SJSA1 (cell line): ENCODE data around the gene C9orf153. TPM values are rescaled to one million over a fixed set of nuclear protein-coding genes. Genes with fewer than 3 reads are reported as not detected.
A peak's percentile ranks its signal among the peaks of the same experiment; 100 is the strongest.

Experiments used
- DNase-seq, 2 experiments: peaks; one replicate each; pipeline ENCODE4 v3.0.0-alpha.2; 2015 to 2020; ENCODE audit warnings: low spot score in 2 of 2, low read depth in 1 of 2
- H3K27ac ChIP-seq: fragments of 250-450 bp; sonication (Bioruptor Pico); 2 replicates; pipeline ENCODE4 v1.5.1; 2020; ENCODE audit warnings: mild to moderate bottlenecking, moderate library complexity
- H3K27me3 ChIP-seq: fragments of 250-450 bp; sonication (Bioruptor Pico); replicated peaks from 2 replicates; pipeline ENCODE4 v1.5.1; 2020; ENCODE audit warnings: mild to moderate bottlenecking, moderate library complexity
- H3K36me3 ChIP-seq: fragments of 250-450 bp; sonication (Bioruptor Pico); 2 replicates; pipeline ENCODE4 v1.5.1; 2020; ENCODE audit warnings: mild to moderate bottlenecking
- H3K4me1 ChIP-seq: fragments of 250-450 bp; sonication (Bioruptor Pico); replicated peaks from 2 replicates; pipeline ENCODE4 v1.6.1; 2021; ENCODE audit warnings: mild to moderate bottlenecking
- H3K4me3 ChIP-seq: fragments of 250-450 bp; sonication (Bioruptor Pico); 2 replicates; pipeline ENCODE4 v1.5.1; 2020; ENCODE audit warnings: mild to moderate bottlenecking
- H3K9me3 ChIP-seq: fragments of 250-450 bp; sonication (Bioruptor Pico); replicated peaks from 2 replicates; pipeline ENCODE4 v1.5.1; 2020; ENCODE audit warnings: mild to moderate bottlenecking
- total RNA-seq: library from RNA; depleted of rRNA; stranded (reverse); fragments of >200 nt; shearing (Covaris generic); gene quantifications from 2 replicates; pipeline ENCODE4 v1.2.3, GENCODE V29; 2014

Gene C9orf153
- total RNA-seq, 1 experiment from 2014 or later, result 0.39 TPM

DNA sequence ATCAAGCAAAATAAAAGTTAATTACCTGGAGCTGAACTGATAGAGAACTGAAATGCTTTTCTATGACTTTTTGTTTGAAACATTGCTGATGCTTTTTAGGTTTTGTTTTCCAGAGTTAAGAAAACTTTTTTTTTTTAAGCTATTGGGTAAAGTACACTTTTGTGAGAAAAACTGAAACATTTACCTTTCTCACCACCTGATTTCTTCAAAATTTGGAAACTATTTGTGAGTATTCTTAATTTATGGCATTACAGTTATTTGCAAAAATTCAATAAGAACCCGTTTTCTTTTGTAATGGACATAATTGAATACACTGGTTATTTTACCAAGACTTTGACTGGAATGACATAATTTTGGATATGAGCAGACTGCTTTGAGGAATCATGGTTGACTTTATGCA lies 6.6 kb downstream of the C9orf153 start:
- H3K4me1 ChIP-seq, result no peaks in the 10 kb centered on the region
- H3K27me3 ChIP-seq, result no peaks in the 10 kb centered on the region
- no peak for DNase-seq
- H3K9me3 ChIP-seq, result no peaks in the 10 kb centered on the region
- H3K27ac ChIP-seq, result no peak overlapping the region
- no peak overlapping the region for H3K4me3 ChIP-seq
- no peaks in the 10 kb centered on the region for H3K36me3 ChIP-seq

DNA sequence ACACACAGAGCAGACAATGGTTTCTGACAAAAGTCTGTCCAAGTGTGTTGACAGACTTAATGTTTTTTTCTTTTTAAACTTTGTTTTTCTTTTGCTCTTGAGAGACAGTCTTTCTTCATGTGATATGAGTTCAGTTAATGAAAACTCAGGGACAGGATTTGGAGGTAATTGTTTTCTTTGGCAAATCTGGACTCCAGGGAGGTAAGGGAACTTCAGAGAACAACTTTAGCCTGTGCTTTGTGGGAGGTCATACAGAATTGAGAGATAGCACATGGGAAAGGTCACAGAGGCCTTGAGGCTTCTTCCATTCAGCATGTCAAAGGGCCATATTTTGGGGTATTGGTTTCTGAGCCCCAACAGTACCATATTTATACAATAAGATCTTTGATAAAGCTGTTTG lies 9.3 kb downstream of the C9orf153 start:
- Histone ChIP-seq H3K4me3 (no peak overlapping the region), H3K9me3 (no peaks in the 10 kb centered on the region), H3K4me1 (no peaks in the 10 kb centered on the region), H3K27me3 (no peaks in the 10 kb centered on the region), H3K36me3 (no peaks in the 10 kb centered on the region), H3K27ac (no peak overlapping the region)
- no peak for DNase-seq

DNA sequence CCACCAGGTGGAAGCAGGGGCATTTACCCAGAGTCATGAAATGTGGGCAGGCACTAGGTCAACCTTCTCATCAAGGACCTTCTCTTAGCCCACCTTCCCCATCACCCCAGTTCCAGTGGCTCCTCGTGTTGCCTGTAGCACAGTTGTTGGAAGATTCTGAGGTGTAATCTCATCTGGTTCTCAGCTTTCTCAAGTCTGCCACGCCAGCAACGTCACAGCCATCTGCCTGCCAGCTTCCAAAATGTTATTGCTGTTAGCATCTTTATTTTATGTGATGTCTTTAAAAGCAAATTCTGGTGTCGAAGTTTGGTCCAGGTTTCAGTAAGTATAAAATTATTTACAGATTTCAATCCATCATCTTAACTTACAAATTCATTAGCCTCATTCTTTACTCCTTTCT lies 10.7 kb downstream of the C9orf153 start:
- Histone ChIP-seq H3K4me1 (no peaks in the 10 kb centered on the region), H3K27me3 (no peaks in the 10 kb centered on the region), H3K36me3 (no peaks in the 10 kb centered on the region), H3K4me3 (no peak overlapping the region), H3K27ac (no peak overlapping the region), H3K9me3 (no peaks in the 10 kb centered on the region)
- DNase-seq, result no peak

DNA sequence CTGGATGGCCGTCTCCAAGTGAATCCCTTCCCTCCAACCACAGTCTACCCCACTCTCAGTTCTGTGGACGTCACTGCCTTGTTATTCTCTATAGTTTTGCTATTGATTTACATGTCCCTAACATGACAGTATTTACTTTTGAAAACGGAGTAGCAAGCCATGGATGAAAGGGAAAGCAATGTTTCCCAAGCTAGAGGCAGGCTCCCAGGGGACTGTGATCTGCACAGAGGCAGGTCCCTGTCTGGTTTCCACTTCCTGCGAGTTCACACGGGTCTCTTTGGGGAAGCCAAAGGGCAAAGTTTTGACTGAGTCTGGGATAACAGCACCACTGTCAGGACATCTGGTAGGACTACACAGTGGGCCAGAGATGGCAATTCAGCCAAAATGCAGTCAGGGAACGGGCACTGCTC lies 12.7 kb downstream of the C9orf153 start:
- no peak for DNase-seq
- no peaks in the 10 kb centered on the region for H3K9me3 ChIP-seq
- H3K4me1 ChIP-seq, result no peaks in the 10 kb centered on the region
- H3K36me3 ChIP-seq, result no peaks in the 10 kb centered on the region
- H3K4me3 ChIP-seq, result no peak overlapping the region
- H3K27me3 ChIP-seq, result no peaks in the 10 kb centered on the region
- H3K27ac ChIP-seq, result no peak overlapping the region

DNA sequence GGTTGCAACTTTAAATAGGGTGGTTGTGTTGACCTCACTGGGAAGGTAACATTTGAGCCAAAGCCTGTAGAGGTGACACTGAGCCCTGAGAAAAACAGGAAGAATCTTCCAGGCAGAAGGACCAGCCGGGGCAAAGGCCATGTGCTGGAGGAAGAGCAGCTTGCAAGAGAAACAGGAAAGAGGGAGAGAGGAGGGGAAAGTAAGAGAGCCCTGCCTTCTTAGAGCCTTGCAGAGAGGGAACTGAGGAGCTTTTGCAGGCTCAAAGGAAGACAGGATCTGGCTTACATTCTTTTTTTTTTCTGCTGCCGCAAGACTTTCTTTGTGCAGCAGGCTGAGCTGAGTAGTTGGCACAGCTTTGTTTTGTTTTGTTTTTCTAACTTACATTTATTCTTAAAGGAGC lies 17.4 kb downstream of the C9orf153 start:
- no peaks in the 10 kb centered on the region for H3K36me3 ChIP-seq
- no peaks in the 10 kb centered on the region for H3K27me3 ChIP-seq
- no peaks in the 10 kb centered on the region for H3K9me3 ChIP-seq
- H3K27ac ChIP-seq, result no peak overlapping the region
- DNase-seq, result no peak
- H3K4me1 ChIP-seq, result no peaks in the 10 kb centered on the region
- no peak overlapping the region for H3K4me3 ChIP-seq

DNA sequence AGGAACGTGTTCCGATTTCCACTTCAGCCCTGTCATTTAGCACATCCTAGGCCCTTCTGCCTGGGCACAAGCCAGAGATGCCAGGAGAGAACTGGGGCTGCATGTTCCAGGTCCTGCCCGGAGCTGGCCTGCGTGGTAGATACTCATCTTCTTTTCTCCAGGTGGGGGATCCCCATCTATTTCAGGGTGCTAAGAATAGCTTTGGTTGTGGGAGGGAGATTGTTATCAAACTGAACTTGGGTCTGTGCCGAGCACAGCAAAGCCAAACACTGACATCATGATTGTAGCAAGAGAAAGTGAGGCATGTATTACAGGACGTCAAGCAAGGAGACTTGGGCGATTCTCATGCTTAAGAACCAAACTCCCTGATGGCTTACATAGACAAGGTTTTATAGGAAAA lies 18.2 kb downstream of the C9orf153 start:
- H3K4me3 ChIP-seq, result no peak overlapping the region
- no peaks in the 10 kb centered on the region for H3K4me1 ChIP-seq
- no peak overlapping the region for H3K27ac ChIP-seq
- DNase-seq, result no peak
- no peaks in the 10 kb centered on the region for H3K27me3 ChIP-seq
- H3K9me3 ChIP-seq, result no peaks in the 10 kb centered on the region
- H3K36me3 ChIP-seq, result no peaks in the 10 kb centered on the region

DNA sequence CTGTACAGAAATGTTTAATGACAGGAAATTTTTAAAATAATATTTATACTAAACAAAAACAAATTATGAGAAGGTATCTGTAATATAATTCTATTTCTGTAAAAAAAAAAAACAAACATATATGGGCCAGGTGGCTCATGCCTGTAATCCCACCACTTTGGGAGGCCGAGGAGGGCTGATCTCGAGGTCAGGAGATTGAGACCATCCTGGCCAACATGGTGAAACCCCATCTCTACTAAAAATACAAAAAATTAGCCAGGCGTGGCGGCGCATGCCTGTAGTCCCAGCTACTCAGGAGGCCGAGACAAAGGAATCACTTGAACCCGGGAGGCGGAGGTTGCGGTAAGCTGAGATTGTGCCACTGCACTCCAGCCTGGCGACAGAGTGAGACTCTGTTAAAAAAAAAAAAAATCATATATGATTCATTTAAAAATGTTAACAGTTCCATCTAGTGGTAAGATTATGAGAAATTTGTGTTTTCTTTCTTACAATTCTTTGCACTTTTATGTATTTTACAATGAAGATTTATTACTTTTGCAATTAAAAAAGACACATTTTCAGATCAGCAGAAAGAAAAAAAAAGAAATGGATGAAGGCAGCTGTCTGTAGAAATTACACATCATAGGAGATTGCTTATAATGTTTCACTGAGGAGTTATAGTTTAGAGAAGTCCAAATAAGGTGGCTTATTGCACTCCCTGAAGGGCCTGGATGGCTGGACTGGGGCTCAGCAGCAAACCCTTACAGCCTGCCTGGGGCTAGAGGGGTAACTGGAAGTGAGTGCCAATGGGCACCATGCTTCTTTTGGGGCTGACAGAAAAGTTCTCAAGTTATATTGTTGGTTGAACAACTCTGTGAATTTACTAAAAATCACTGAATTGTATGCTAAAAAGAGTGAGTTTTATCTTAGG lies 20.3 kb downstream of the C9orf153 start:
- Histone ChIP-seq H3K9me3 (no peaks in the 10 kb centered on the region), H3K27me3 (no peaks in the 10 kb centered on the region), H3K36me3 (no peaks in the 10 kb centered on the region), H3K4me3 (no peak overlapping the region), H3K27ac (no peak overlapping the region), H3K4me1 (no peaks in the 10 kb centered on the region)
- DNase-seq, result no peak

DNA sequence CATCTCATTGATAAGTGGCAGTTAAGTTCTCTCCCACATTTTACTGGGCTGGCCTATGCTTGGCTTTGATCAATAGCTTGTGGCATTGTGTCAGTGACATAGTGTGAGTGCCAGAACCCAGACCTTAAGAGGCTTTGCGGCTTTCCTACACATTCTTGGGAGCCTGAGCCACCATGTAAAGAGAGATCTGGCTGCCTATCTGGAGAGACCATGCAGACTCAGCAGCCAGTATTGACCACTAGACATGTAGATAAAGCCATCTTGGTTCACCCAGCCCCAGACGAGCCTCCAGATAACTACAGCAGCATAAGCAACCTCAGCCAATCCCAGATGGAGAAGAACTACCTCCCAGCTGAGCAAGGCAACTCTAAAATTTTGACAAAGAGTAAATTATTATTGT lies 28.6 kb downstream of the C9orf153 start:
- no peak overlapping the region for H3K4me3 ChIP-seq
- DNase-seq, result no peak
- no peak overlapping the region for H3K27ac ChIP-seq
- H3K4me1 ChIP-seq, result no peaks in the 10 kb centered on the region
- H3K27me3 ChIP-seq, result no peaks in the 10 kb centered on the region
- H3K9me3 ChIP-seq, result no peaks in the 10 kb centered on the region
- no peaks in the 10 kb centered on the region for H3K36me3 ChIP-seq

DNA sequence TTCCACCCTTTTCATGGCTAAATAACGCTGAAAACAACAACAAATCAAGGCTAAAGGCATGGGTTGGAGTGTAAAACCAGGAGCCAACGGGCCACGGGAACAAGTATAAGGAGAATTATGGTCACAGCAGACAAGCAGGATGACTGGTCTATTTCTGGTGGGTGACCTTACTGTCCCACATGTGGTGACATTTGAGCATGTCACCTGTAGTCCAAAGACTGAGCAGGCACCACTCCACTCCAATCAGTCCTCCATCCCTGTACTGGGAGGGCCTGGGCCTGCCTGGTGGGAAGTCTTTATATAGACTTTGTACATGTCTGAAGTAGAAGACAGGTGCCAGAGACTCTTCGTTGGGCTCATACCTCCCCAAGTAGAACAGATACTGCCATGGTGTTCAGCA lies 36.8 kb downstream of the C9orf153 start:
- no peaks in the 10 kb centered on the region for H3K27me3 ChIP-seq
- H3K36me3 ChIP-seq, result no peaks in the 10 kb centered on the region
- no peaks in the 10 kb centered on the region for H3K9me3 ChIP-seq
- H3K4me1 ChIP-seq, result no peaks in the 10 kb centered on the region
- DNase-seq, result no peak
- H3K4me3 ChIP-seq, result no peak overlapping the region
- H3K27ac ChIP-seq, result no peak overlapping the region

DNA sequence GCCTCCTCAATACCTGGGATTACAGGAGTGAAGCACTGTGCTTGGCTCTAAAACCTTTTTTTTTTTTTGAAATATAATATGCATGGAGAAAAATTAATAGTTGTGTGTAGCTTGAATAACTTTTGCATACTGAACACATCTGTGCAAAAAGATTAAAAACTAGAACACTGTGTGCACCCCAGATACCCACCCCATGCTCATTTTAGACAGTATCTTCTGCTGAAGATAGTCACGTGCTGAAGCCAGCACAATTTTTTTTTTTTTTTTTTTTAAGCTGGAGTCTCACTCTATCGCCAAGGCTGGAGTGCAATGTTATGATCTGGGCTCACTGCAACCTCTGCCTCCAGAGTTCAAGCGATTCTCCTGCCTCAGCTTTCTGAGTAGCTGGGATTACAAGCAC lies 39.9 kb downstream of the C9orf153 start:
- no peaks in the 10 kb centered on the region for H3K4me1 ChIP-seq
- H3K9me3 ChIP-seq, result no peaks in the 10 kb centered on the region
- H3K27ac ChIP-seq, result no peak overlapping the region
- DNase-seq, result no peak
- no peaks in the 10 kb centered on the region for H3K27me3 ChIP-seq
- no peaks in the 10 kb centered on the region for H3K36me3 ChIP-seq
- no peak overlapping the region for H3K4me3 ChIP-seq

DNA sequence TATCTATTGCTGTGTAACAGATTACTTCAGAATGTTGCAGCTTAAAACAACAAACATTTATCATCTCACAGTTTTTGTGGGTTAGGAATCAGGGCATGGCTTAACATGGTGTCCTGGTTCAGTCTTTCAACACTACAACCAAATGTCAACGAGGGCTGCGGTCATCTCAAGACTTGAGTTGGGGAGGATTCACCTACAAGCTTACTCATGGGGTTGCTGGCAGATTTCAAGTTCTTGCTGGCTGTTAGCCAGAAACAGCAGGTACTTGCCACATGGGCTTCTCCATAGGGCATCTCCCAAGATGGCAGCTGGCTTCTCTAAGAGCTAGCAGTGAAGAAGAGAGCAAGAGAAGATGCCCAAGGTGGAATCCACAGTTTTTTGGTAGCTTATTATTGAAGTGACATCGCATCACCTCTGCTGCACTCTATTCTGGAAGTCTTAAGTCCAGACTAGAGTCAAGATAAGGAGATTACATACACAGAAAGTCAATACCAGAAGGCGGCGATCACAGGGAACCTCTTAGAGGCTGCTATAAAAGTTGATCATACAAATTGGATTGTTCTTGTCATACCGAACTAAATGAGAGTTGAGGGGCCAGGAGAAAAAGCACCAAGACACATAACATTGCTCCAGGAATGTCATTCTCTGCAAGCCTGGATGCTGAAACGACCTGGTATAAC lies 42.2 kb downstream of the C9orf153 start:
- Histone ChIP-seq H3K27ac (no peak overlapping the region), H3K9me3 (no peaks in the 10 kb centered on the region), H3K36me3 (no peaks in the 10 kb centered on the region), H3K4me1 (no peaks in the 10 kb centered on the region), H3K27me3 (no peaks in the 10 kb centered on the region), H3K4me3 (no peak overlapping the region)
- DNase-seq, result no peak

DNA sequence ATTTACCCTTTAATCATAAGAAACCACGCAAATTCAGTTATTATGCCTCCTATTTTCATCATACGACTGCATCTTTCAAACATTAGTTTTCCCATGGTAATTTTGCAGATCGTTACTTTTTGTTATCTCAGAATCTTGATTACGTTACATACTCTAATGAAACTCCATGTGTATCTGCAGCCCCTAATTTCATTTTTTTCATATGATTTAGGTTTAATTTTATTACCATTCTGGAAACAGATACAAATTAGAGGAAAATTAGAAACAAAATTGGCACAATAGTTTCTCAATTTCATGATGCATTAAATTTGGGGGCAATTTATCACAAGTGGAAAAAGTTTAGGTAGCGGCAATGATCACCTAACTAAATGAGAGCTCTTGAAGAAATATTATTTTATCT lies 52.3 kb downstream of the C9orf153 start:
- H3K4me1 ChIP-seq, result no peaks in the 10 kb centered on the region
- no peaks in the 10 kb centered on the region for H3K9me3 ChIP-seq
- H3K36me3 ChIP-seq, result no peaks in the 10 kb centered on the region
- no peaks in the 10 kb centered on the region for H3K27me3 ChIP-seq
- no peak overlapping the region for H3K4me3 ChIP-seq
- DNase-seq, result no peak
- H3K27ac ChIP-seq, result no peak overlapping the region

DNA sequence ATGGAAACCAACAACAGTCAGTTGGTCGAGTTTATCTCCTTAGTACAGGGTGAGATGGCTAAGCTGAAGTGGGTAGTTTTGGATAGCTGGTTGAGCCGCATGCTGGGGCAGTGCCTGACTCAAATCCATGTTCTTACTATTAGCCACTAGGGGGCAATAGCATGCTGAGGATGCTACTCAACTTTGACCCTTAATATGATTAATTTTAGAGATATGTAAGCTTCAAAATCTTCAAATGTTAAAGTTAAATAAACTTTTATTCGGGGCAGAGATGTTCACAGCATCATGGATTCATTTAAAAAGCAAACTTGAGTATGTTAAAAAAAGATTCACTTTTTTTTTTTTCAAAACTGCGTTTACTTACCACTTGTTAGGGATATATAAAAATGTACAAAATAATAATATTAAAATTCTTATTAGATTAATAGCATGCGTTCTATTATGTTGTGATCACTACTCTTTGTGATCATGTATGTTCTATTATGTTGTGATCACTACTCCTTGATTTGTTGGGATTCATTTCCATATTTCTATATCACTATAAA lies 57.0 kb downstream of the C9orf153 start:
- H3K36me3 ChIP-seq, result no peaks in the 10 kb centered on the region
- DNase-seq, result peak in 1 of 2 experiments; percentile 25
- H3K27me3 ChIP-seq, result no peaks in the 10 kb centered on the region
- no peak overlapping the region for H3K4me3 ChIP-seq
- no peaks in the 10 kb centered on the region for H3K9me3 ChIP-seq
- no peak overlapping the region for H3K27ac ChIP-seq
- no peaks in the 10 kb centered on the region for H3K4me1 ChIP-seq
